GM18502 (cell line): ENCODE data around the gene DPEP2.
"Not testable (repeated sequence)": the region's sequence is repeated elsewhere in the genome, so short reads cannot be mapped to it uniquely, and the experiment has no call there.

ENCODE experiments used
- ATAC-seq: cut with Tn5 transposase; IDR thresholded peaks from one replicate; pipeline ENCODE4 v1.9.1; 2021; ENCODE audit warnings: mild to moderate bottlenecking; ENCODE audit not compliant: unreplicated experiment, poor library complexity

The DPEP2 gene

GRCh38 chr16:67940446-67941089, 58.7 kb downstream of the DPEP2 start:
- ATAC-seq = no peak

- no peak for ATAC-seq
These were observed 59.5 kb downstream of the DPEP2 start for GRCh38 chr16:67939507-67940445.

DNA sequence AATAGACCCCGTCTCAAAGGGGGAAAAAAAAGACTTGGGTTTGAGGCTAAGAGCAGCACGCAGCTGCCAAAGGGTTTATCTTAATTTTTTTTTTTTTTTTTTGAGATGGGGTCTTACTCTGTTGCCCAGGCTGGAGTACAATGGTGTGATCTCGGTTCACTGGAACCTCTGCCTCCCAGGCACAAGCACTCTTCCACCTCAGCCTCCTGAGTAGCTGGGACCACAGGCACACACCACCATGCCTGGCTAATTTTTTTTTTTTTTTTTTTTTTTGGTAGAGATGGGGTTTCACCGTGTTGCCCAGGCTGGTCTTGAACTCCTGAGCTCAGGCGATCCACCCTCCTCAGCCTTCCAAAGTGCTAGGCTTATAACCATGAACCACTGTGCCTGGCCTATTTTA, 61.6 kb downstream of the DPEP2 start:
- ATAC-seq = not testable (repeated sequence)
